Measurements from ENCODE around the gene CEP44. TPM values are rescaled to one million over a fixed set of nuclear protein-coding genes. Genes with fewer than 3 reads are reported as not detected.
"Not testable (repeated sequence)": the region's sequence is repeated elsewhere in the genome, so short reads cannot be mapped to it uniquely, and the experiment has no call there.

CEP44 gene
- polyA plus RNA-seq, 1 experiment = 3.4 TPM

- CTCF ChIA-PET = no interaction called here
- H3K36me3 ChIP-seq (ENCODE audit: control insufficient read depth, insufficient read depth, low read length) = no peaks in the 10 kb centered on the region
- TF ChIP-seq CTCF (IDR thresholded peaks at IDR 0.05; ENCODE audit: insufficient read depth, low read depth, low read length) = no peak
- POLR2A ChIA-PET = no interaction called here
- no peak overlapping the region for H3K4me3 ChIP-seq (ENCODE audit: low read depth, low read length)
- no peaks in the 10 kb centered on the region for H3K27me3 ChIP-seq (ENCODE audit: control insufficient read depth, insufficient read depth, low read length)
- DNase-seq (ENCODE audit: low read depth) = no peak
Measured at GRCh38 chr4:174352061-174352819, 68.5 kb downstream of the CEP44 start.

GRCh38 chr4:174357321-174357720, 73.6 kb downstream of the CEP44 start:
- Histone ChIP-seq H3K36me3 (ENCODE audit: control insufficient read depth, insufficient read depth, low read length) (no peaks in the 10 kb centered on the region), H3K27me3 (ENCODE audit: control insufficient read depth, insufficient read depth, low read length) (no peaks in the 10 kb centered on the region), H3K4me3 (ENCODE audit: low read depth, low read length) (no peak overlapping the region)
- POLR2A ChIA-PET = no interaction called here
- CTCF ChIA-PET = no interaction called here
- no peak for DNase-seq (ENCODE audit: low read depth)
- TF ChIP-seq CTCF (IDR thresholded peaks at IDR 0.05; ENCODE audit: insufficient read depth, low read depth, low read length) = no peak

- Histone ChIP-seq H3K36me3 (ENCODE audit: control insufficient read depth, insufficient read depth, low read length) (no peaks in the 10 kb centered on the region), H3K27me3 (ENCODE audit: control insufficient read depth, insufficient read depth, low read length) (no peaks in the 10 kb centered on the region), H3K4me3 (ENCODE audit: low read depth, low read length) (no peak overlapping the region)
- no peak for DNase-seq (ENCODE audit: low read depth)
- TF ChIP-seq CTCF (IDR thresholded peaks at IDR 0.05; ENCODE audit: insufficient read depth, low read depth, low read length) = no peak
- POLR2A ChIA-PET = no interaction called here
- CTCF ChIA-PET = no interaction called here
Measured at GRCh38 chr4:174358410-174358809, 74.7 kb downstream of the CEP44 start.

- POLR2A ChIA-PET = no interaction called here
- Histone ChIP-seq H3K27me3 (ENCODE audit: control insufficient read depth, insufficient read depth, low read length) (no peaks in the 10 kb centered on the region), H3K4me3 (ENCODE audit: low read depth, low read length) (no peak overlapping the region), H3K36me3 (ENCODE audit: control insufficient read depth, insufficient read depth, low read length) (no peaks in the 10 kb centered on the region)
- TF ChIP-seq CTCF (IDR thresholded peaks at IDR 0.05; ENCODE audit: insufficient read depth, low read depth, low read length) = no peak
- CTCF ChIA-PET = no interaction called here
- DNase-seq (ENCODE audit: low read depth) = peak; percentile 8
Measured at GRCh38 chr4:174358829-174359228, 75.1 kb downstream of the CEP44 start.

GRCh38 chr4:174362340-174362739, 78.6 kb downstream of the CEP44 start:
- Histone ChIP-seq H3K27me3 (ENCODE audit: control insufficient read depth, insufficient read depth, low read length) (no peaks in the 10 kb centered on the region), H3K4me3 (ENCODE audit: low read depth, low read length) (no peak overlapping the region), H3K36me3 (ENCODE audit: control insufficient read depth, insufficient read depth, low read length) (no peaks in the 10 kb centered on the region)
- no peak for DNase-seq (ENCODE audit: low read depth)
- ChIA-PET CTCF (interaction anchor here (0.6 to 1.4 kb wide), 3 partner anchors 152 to 273 kb away, joined by 3 to 4 read pairs (median 3); no protein-coding TSS in a partner anchor), POLR2A (no interaction called here)
- no peak for TF ChIP-seq CTCF (IDR thresholded peaks at IDR 0.05; ENCODE audit: insufficient read depth, low read depth, low read length)

GRCh38 chr4:174363782-174364181, 80.1 kb downstream of the CEP44 start:
- H3K4me3 ChIP-seq (ENCODE audit: low read depth, low read length); H3K27me3 ChIP-seq (ENCODE audit: control insufficient read depth, insufficient read depth, low read length); H3K36me3 ChIP-seq (ENCODE audit: control insufficient read depth, insufficient read depth, low read length); POLR2A ChIA-PET; DNase-seq (ENCODE audit: low read depth): not testable (repeated sequence)
- CTCF ChIA-PET = interaction anchor here (0.7 kb wide), 1 partner anchor 10 kb away, joined by 3 read pairs; no protein-coding TSS in a partner anchor

Measured in BJ (cell line).